H54 (cell line): ENCODE measurements around the gene LRRK1.

Experiments
- DNase-seq: peaks from one replicate; pipeline ENCODE4 v3.0.0; 2011; ENCODE audit warnings: low spot score, mixed read lengths; ENCODE audit not compliant: insufficient read length
- FAIRE-seq: peaks from 3 replicates; lab custom pipeline; 2011; peaks lifted over from hg19 to GRCh38; lab: Jason Lieb, UNC
- POLR2A ChIP-seq: IDR thresholded peaks from 2 replicates; pipeline ENCODE4 v1.6.1; 2011; ENCODE audit warnings: low read depth, mild to moderate bottlenecking, low read length

LRRK1 gene

GRCh38 chr15:101059381-101060341 is 140.5 kb downstream of the LRRK1 start:
- no peak for FAIRE-seq
- no peak for TF ChIP-seq POLR2A

GRCh38 chr15:101060576-101061551 is 141.7 kb downstream of the LRRK1 start:
- FAIRE-seq, result no peak
- no peak for DNase-seq
- no peak for TF ChIP-seq POLR2A

More at GRCh38 chr15:101059381-101060341, 140.5 kb downstream of the LRRK1 start:
- no peak for DNase-seq

- FAIRE-seq (no peak), DNase-seq (no peak)
- TF ChIP-seq POLR2A, result no peak
Observed at GRCh38 chr15:101062063-101062462, 142.9 kb downstream of the LRRK1 start.

GRCh38 chr15:101062471-101063171 is 143.5 kb downstream of the LRRK1 start:
- no peak for FAIRE-seq
- DNase-seq, result no peak
- no peak for TF ChIP-seq POLR2A

GRCh38 chr15:101063212-101063611 is 144.1 kb downstream of the LRRK1 start:
- no peak for FAIRE-seq
- no peak for DNase-seq
- no peak for TF ChIP-seq POLR2A

- no peak for DNase-seq
- TF ChIP-seq POLR2A, result no peak
- no peak for FAIRE-seq
Observed at GRCh38 chr15:101063891-101064794, 145.0 kb downstream of the LRRK1 start.

GRCh38 chr15:101064795-101065569 is 145.8 kb downstream of the LRRK1 start:
- TF ChIP-seq POLR2A, result no peak
- DNase-seq (no peak), FAIRE-seq (no peak)

GRCh38 chr15:101065570-101066221 is 146.5 kb downstream of the LRRK1 start:
- FAIRE-seq, result no peak
- no peak for TF ChIP-seq POLR2A
- DNase-seq, result no peak

- DNase-seq, result no peak
- TF ChIP-seq POLR2A, result no peak
- no peak for FAIRE-seq
Observed at GRCh38 chr15:101066501-101067408, 147.6 kb downstream of the LRRK1 start.

GRCh38 chr15:101067660-101068522 is 148.7 kb downstream of the LRRK1 start:
- no peak for FAIRE-seq
- no peak for DNase-seq
- no peak for TF ChIP-seq POLR2A
